Breast epithelium (tissue), 4 donors: Measurements from ENCODE around the gene WNT4. TPM values are rescaled to one million over a fixed set of nuclear protein-coding genes. Genes with fewer than 3 reads are reported as not detected.

Source experiments
- DNase-seq, 2 donors: peaks; one replicate each; pipeline ENCODE4 v3.0.0-alpha.2; 2019; ENCODE audit warnings: low spot score in 2 of 2
- H3K27ac ChIP-seq, 2 donors: fragments of 200-600 bp; sonication (generic) in 1 of 2; one replicate each; pipeline ENCODE4 v1.5.1; 2016 to 2019; ENCODE audit warnings: mild to moderate bottlenecking in 1 of 2
- H3K27me3 ChIP-seq, 2 donors: fragments of 200-600 bp; sonication (generic) in 1 of 2; one replicate each; pipeline versions ENCODE4 v1.5.1 to v1.6.0; 2017 to 2019; ENCODE audit warnings: control low read depth in 1 of 2, mild to moderate bottlenecking in 1 of 2
- H3K36me3 ChIP-seq: fragments of 200-600 bp; one replicate; pipeline ENCODE4 v1.5.1; 2019
- H3K4me1 ChIP-seq, 2 donors: fragments of 200-600 bp; sonication (generic); one replicate each; pipeline ENCODE4 v1.5.1; 2016 to 2019; ENCODE audit warnings: control low read depth in 1 of 2
- H3K4me3 ChIP-seq, 3 donors: fragments of 200-600 bp; sonication (generic); 1 replicate in 2 of 3; 2 replicates in 1 of 3; pipeline ENCODE4 v1.5.1; 2016 to 2019; ENCODE audit warnings: mild to moderate bottlenecking in 3 of 3, moderate library complexity in 2 of 3
- H3K9me3 ChIP-seq, 2 donors: fragments of 200-600 bp; sonication (generic) in 1 of 2; one replicate each; pipeline ENCODE4 v1.5.1; 2016 to 2019; ENCODE audit warnings: control low read depth in 1 of 2
- CTCF ChIP-seq, 3 donors: fragments of 450-650 bp; IDR thresholded peaks; one replicate each; pipeline ENCODE4 v1.5.1; 2016 to 2017; ENCODE audit warnings: antibody characterized with exemption in 3 of 3, mild to moderate bottlenecking in 3 of 3, moderate library complexity in 3 of 3
- POLR2A ChIP-seq: fragments of 450-650 bp; IDR thresholded peaks from one replicate; pipeline ENCODE4 v1.6.1; 2016; ENCODE audit warnings: antibody characterized with exemption, mild to moderate bottlenecking, moderate library complexity
- POLR2AphosphoS5 ChIP-seq, 3 donors: sonication (generic); formaldehyde crosslinking; IDR thresholded peaks; one replicate each; pipeline ENCODE4 v1.6.1; 2017; ENCODE audit warnings: antibody characterized with exemption in 3 of 3
- intact Hi-C: fragments of 100-400 bp; cut with DNase I; formaldehyde crosslinking; loops from one replicate; pipeline ENCODE4 v1.15.1; 2023; ENCODE audit warnings: low total_unique reads
- total RNA-seq, 3 donors: library from RNA; depleted of rRNA; stranded (reverse); fragments of >200 nt; gene quantifications; one replicate each; pipeline ENCODE4 v1.1.0, GENCODE V29; 2016

WNT4 gene
- total RNA-seq, 3 donors from 2014 or later = 1.6 to 3.1 TPM; not detected in 1

DNA sequence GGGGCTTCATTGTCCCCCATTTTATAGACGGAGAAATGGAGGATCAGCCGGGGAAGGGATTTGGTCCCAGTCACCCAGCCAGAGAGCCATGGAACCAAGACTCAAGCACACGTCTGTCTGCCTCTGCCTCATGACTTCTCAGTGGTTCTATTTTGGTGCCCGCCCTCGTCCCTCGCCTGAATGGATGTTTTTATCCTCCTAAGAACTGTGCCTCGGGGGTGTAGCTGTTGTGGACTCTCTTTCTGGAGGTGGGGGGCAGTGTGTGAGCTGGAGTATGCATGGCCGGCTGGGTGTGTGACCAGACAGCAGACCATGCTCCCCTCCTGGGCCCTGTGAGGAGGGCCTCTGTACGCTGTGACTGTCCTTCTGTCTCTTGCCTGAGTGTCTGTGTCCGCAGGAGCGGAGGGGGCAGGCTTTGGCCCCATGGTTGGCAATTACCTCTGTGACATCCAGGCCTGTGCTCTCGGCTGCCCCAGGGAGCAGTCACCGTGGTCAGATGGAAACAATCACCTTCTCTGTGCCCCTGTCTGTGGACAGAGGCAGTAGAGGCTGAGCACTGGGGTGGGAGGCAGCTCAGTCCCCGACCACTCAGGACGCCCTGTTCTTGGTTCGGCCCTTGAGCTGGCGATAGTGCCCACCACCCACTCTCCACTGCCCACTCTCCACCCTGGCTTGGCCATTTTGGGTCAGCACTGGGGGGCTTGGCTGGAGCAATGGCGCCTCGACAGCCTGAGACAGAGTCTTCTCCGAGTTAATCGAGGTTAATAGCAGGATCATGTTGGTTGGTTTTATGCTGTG is 20.4 kb downstream of the WNT4 start:
- Histone ChIP-seq H3K27me3 (no peaks in the 10 kb centered on the region), H3K36me3 (no peaks in the 10 kb centered on the region), H3K4me3 (no peak overlapping the region), H3K4me1 (peaks cover 3% of the 10 kb centered on the region in 2 donors), H3K9me3 (no peaks in the 10 kb centered on the region), H3K27ac (peak overlapping the region; percentile 65 to 72)
- TF ChIP-seq POLR2A = no peak
- no peak for TF ChIP-seq CTCF (IDR thresholded peaks at IDR 0.05)
- TF ChIP-seq POLR2AphosphoS5 (IDR thresholded peaks at IDR 0.05) = no peak
- intact Hi-C loops = no loop called here
- no peak for DNase-seq

- H3K27ac ChIP-seq = no peak overlapping the region
Measured at GRCh38 chr1:22121421-22121911, 21.4 kb downstream of the WNT4 start.

DNA sequence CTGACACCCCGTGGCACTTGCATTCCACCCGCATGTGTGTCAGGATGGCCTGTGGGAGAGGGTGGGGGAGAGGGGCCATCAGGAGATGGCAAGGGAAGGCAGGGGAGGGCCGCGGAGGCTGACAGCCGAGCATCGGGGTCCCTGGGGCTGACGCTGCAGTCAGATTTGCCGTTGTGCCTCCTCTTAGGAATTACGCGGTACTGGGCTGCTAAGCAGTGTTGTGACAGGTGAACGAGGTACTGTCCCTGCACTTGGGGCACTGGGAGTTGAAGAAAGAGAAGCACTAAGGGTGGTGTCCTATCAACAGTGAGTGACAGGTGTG is 22.5 kb downstream of the WNT4 start:
- Histone ChIP-seq H3K36me3 (no peaks in the 10 kb centered on the region), H3K4me1 (peaks cover 3 to 11% of the 10 kb centered on the region in 2 donors), H3K27ac (no peak overlapping the region), H3K4me3 (no peak overlapping the region), H3K9me3 (no peaks in the 10 kb centered on the region), H3K27me3 (no peaks in the 10 kb centered on the region)
- intact Hi-C loops = no loop called here
- DNase-seq = no peak
- TF ChIP-seq POLR2A (no peak), POLR2AphosphoS5 (IDR thresholded peaks at IDR 0.05) (no peak), CTCF (IDR thresholded peaks at IDR 0.05) (no peak)

More at GRCh38 chr1:22121421-22121911, 21.4 kb downstream of the WNT4 start:
- DNase-seq = no peak
- Histone ChIP-seq H3K4me1 (peaks cover 3 to 11% of the 10 kb centered on the region in 2 donors), H3K9me3 (no peaks in the 10 kb centered on the region), H3K27me3 (no peaks in the 10 kb centered on the region), H3K36me3 (no peaks in the 10 kb centered on the region), H3K4me3 (no peak overlapping the region)
- TF ChIP-seq CTCF (IDR thresholded peaks at IDR 0.05) (no peak), POLR2A (no peak), POLR2AphosphoS5 (IDR thresholded peaks at IDR 0.05) (no peak)
- intact Hi-C loops = no loop called here

DNA sequence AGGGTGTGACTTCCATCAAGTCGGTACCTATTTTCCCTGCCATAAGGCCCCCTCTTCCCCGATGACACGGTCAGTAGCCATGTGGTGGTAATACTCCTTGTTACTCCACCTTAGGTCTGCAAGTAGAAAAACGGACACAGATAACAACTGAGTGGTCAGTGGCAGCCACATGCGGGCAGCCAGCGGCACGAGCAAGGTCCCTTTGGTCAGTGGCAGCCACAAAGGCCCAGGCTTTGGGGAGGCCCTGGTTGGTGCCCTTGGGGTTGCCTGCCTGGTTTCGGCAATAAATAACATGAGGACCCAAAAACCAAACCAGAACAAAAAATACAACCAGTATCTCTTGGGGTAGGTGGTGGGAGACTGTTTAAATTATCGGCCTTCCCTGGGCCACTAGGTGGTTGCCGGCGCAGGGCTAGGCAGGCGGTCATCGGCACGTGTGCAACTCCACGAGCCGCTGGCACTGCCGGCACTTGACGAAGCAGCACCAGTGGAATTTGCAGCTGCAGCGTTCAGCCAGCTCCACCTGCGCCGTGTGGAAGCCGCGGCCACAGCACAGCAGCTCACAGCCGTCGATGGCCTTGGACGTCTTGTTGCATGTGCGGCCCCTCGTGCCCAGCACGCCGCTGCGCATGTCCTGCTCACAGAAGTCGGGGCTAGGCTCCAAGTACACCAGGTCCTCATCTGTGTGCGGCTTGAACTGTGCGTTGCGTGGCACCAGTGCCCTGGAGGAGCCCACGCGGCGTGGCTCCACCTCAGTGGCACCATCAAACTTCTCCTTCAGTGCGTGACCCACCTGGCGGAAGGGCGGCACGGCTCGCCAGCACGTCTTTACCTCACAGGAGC is 23.1 kb downstream of the WNT4 start:
- no peaks in the 10 kb centered on the region for H3K36me3 ChIP-seq

More for the DNA sequence above, 23.1 kb downstream of the WNT4 start:
- Histone ChIP-seq H3K4me1 (peaks cover 3 to 11% of the 10 kb centered on the region in 2 donors), H3K9me3 (no peaks in the 10 kb centered on the region), H3K4me3 (no peak overlapping the region), H3K27ac (no peak overlapping the region), H3K27me3 (no peaks in the 10 kb centered on the region)
- intact Hi-C loops = loop anchor here (10.0 kb wide), 1 partner anchor 305 kb away; no protein-coding TSS in a partner anchor
- no peak for DNase-seq
- TF ChIP-seq CTCF (IDR thresholded peaks at IDR 0.05) (no peak), POLR2AphosphoS5 (IDR thresholded peaks at IDR 0.05) (no peak), POLR2A (no peak)
